Activated CD8-positive, alpha-beta T cell treated with anti-CD3 and anti-CD28 coated beads, Interleukin-2, amount 10 ng/mL, durations not matched to agents 7 days and 5 days (primary cell): Measurements from ENCODE around the gene MYO19. TPM values are rescaled to one million over a fixed set of nuclear protein-coding genes. Genes with fewer than 3 reads are reported as not detected.
"Not testable (repeated sequence)": the region's sequence is repeated elsewhere in the genome, so short reads cannot be mapped to it uniquely, and the experiment has no call there.

Experiments
- ATAC-seq: fragments of 150-1000 bp; cut with Tn5 transposase; one replicate; pipeline ENCODE4 v1.10.0; 2021; ENCODE audit warnings: moderate library complexity
- CTCF ChIA-PET: fragments of 350-600 bp; sonication (Branson Sonifier 250); formaldehyde crosslinking; loops from one replicate; lab custom pipeline; 2021; ENCODE audit warnings: antibody characterized with exemption; lab: Charles Lee
- POLR2A ChIA-PET: fragments of 350-600 bp; sonication (Branson Sonifier 250); formaldehyde crosslinking; loops from one replicate; lab custom pipeline; 2021; ENCODE audit warnings: antibody characterized with exemption; lab: Charles Lee
- DNase-seq: peaks from one replicate; pipeline ENCODE4 v3.0.0-alpha.2; 2020
- H3K27ac Mint-ChIP-seq: one replicate; pipeline ENCODE4 v1.8.0; 2021; ENCODE audit warnings: mild to moderate bottlenecking, mixed read lengths
- H3K27me3 Mint-ChIP-seq: one replicate; pipeline ENCODE4 v1.8.0; 2021; ENCODE audit warnings: low read depth, mixed read lengths
- H3K36me3 Mint-ChIP-seq: one replicate; pipeline ENCODE4 v1.8.0; 2021; ENCODE audit warnings: low read depth, mixed read lengths
- H3K4me1 Mint-ChIP-seq: one replicate; pipeline ENCODE4 v1.8.0; 2021; ENCODE audit warnings: low read depth, mixed read lengths
- H3K4me3 Mint-ChIP-seq: one replicate; pipeline ENCODE4 v1.8.0; 2021; ENCODE audit warnings: mild to moderate bottlenecking, mixed read lengths
- H3K9me3 Mint-ChIP-seq: one replicate; pipeline ENCODE4 v1.8.0; 2022; ENCODE audit warnings: mixed read lengths; ENCODE audit not compliant: insufficient read depth
- total RNA-seq, 2 experiments: library from RNA; stranded (reverse); gene quantifications; one replicate each; pipeline ENCODE4 v1.2.3, GENCODE V29; 2021

Gene MYO19
- total RNA-seq, 2 experiments from 2014 or later, result 136 to 142 TPM

GRCh38 chr17:36509272-36509985, 25.2 kb downstream of the MYO19 start:
- no peak for ATAC-seq
- Mint-ChIP-seq H3K4me3 (no peak overlapping the region), H3K27me3 (no peaks in the 10 kb centered on the region), H3K4me1 (no peaks in the 10 kb centered on the region), H3K36me3 (peaks cover 62% of the 10 kb centered on the region), H3K27ac (peak overlapping the region; percentile 33), H3K9me3 (no peaks in the 10 kb centered on the region)
- no peak for DNase-seq
- ChIA-PET CTCF (no interaction called here), POLR2A (no interaction called here)

GRCh38 chr17:36508439-36508838, 26.2 kb downstream of the MYO19 start:
- ATAC-seq, H3K9me3 Mint-ChIP-seq, CTCF ChIA-PET, DNase-seq, H3K27me3 Mint-ChIP-seq, H3K27ac Mint-ChIP-seq, H3K4me1 Mint-ChIP-seq, H3K4me3 Mint-ChIP-seq: not testable (repeated sequence)
- peaks cover 66% of the 10 kb centered on the region for H3K36me3 Mint-ChIP-seq
- POLR2A ChIA-PET, result interaction anchor here (1.0 kb wide), 1 partner anchor 13 kb away, joined by 3 read pairs; no protein-coding TSS in a partner anchor

- Mint-ChIP-seq H3K27me3 (no peaks in the 10 kb centered on the region), H3K4me1 (no peaks in the 10 kb centered on the region), H3K4me3 (no peak overlapping the region), H3K36me3 (peaks cover 68% of the 10 kb centered on the region), H3K27ac (peak overlapping the region; percentile 43), H3K9me3 (no peaks in the 10 kb centered on the region)
- no peak for ATAC-seq
- ChIA-PET POLR2A (no interaction called here), CTCF (no interaction called here)
- DNase-seq, result no peak
Observed at GRCh38 chr17:36507266-36507665, 27.4 kb downstream of the MYO19 start.

GRCh38 chr17:36506831-36507230, 27.8 kb downstream of the MYO19 start:
- Mint-ChIP-seq H3K9me3 (no peaks in the 10 kb centered on the region), H3K4me3 (no peak overlapping the region), H3K27ac (peak overlapping the region; percentile 43), H3K27me3 (no peaks in the 10 kb centered on the region), H3K36me3 (peaks cover 70% of the 10 kb centered on the region), H3K4me1 (no peaks in the 10 kb centered on the region)
- DNase-seq, result no peak
- no peak for ATAC-seq
- POLR2A ChIA-PET, result no interaction called here
- CTCF ChIA-PET, result no interaction called here

- no peak overlapping the region for H3K4me3 Mint-ChIP-seq
- H3K36me3 Mint-ChIP-seq, result peaks cover 67% of the 10 kb centered on the region
- H3K27me3 Mint-ChIP-seq, result no peaks in the 10 kb centered on the region
- ChIA-PET POLR2A (no interaction called here), CTCF (no interaction called here)
- no peaks in the 10 kb centered on the region for H3K9me3 Mint-ChIP-seq
- H3K27ac Mint-ChIP-seq, result no peak overlapping the region
- ATAC-seq, result no peak
- no peaks in the 10 kb centered on the region for H3K4me1 Mint-ChIP-seq
- no peak for DNase-seq
Observed at GRCh38 chr17:36506249-36506826, 28.3 kb downstream of the MYO19 start.

- no peak overlapping the region for H3K27ac Mint-ChIP-seq
- CTCF ChIA-PET, result no interaction called here
- no peaks in the 10 kb centered on the region for H3K4me1 Mint-ChIP-seq
- H3K36me3 Mint-ChIP-seq, result peaks cover 61% of the 10 kb centered on the region
- no peak overlapping the region for H3K4me3 Mint-ChIP-seq
- no peaks in the 10 kb centered on the region for H3K9me3 Mint-ChIP-seq
- DNase-seq (no peak), ATAC-seq (no peak)
- POLR2A ChIA-PET, result no interaction called here
- H3K27me3 Mint-ChIP-seq, result no peaks in the 10 kb centered on the region
Observed at GRCh38 chr17:36505171-36505570, 29.5 kb downstream of the MYO19 start.

- ChIA-PET CTCF (no interaction called here), POLR2A (no interaction called here)
- no peak overlapping the region for H3K27ac Mint-ChIP-seq
- peaks cover 55% of the 10 kb centered on the region for H3K36me3 Mint-ChIP-seq
- DNase-seq (no peak), ATAC-seq (no peak)
- H3K4me1 Mint-ChIP-seq, result no peaks in the 10 kb centered on the region
- no peak overlapping the region for H3K4me3 Mint-ChIP-seq
- H3K27me3 Mint-ChIP-seq, result no peaks in the 10 kb centered on the region
- no peaks in the 10 kb centered on the region for H3K9me3 Mint-ChIP-seq
Observed at GRCh38 chr17:36504156-36504545, 30.5 kb downstream of the MYO19 start.

GRCh38 chr17:36503456-36504155, 31.1 kb downstream of the MYO19 start:
- POLR2A ChIA-PET, result no interaction called here
- Mint-ChIP-seq H3K27ac (no peak overlapping the region), H3K9me3 (no peaks in the 10 kb centered on the region), H3K36me3 (peaks cover 55% of the 10 kb centered on the region), H3K4me3 (no peak overlapping the region), H3K4me1 (no peaks in the 10 kb centered on the region), H3K27me3 (no peaks in the 10 kb centered on the region)
- CTCF ChIA-PET, result no interaction called here
- no peak for ATAC-seq
- no peak for DNase-seq

GRCh38 chr17:36501963-36502362, 32.7 kb downstream of the MYO19 start:
- Mint-ChIP-seq H3K9me3 (no peaks in the 10 kb centered on the region), H3K27me3 (no peaks in the 10 kb centered on the region), H3K4me1 (no peaks in the 10 kb centered on the region), H3K36me3 (peaks cover 58% of the 10 kb centered on the region), H3K27ac (no peak overlapping the region), H3K4me3 (no peak overlapping the region)
- no peak for DNase-seq
- no peak for ATAC-seq
- ChIA-PET POLR2A (no interaction called here), CTCF (no interaction called here)

- Mint-ChIP-seq H3K9me3 (no peaks in the 10 kb centered on the region), H3K4me1 (no peaks in the 10 kb centered on the region), H3K36me3 (peaks cover 57% of the 10 kb centered on the region), H3K27ac (no peak overlapping the region), H3K27me3 (no peaks in the 10 kb centered on the region), H3K4me3 (no peak overlapping the region)
- CTCF ChIA-PET, result no interaction called here
- ATAC-seq, result no peak
- POLR2A ChIA-PET, result no interaction called here
- no peak for DNase-seq
Observed at GRCh38 chr17:36501351-36501750, 33.3 kb downstream of the MYO19 start.

GRCh38 chr17:36500745-36501225, 33.9 kb downstream of the MYO19 start:
- ChIA-PET CTCF (interaction anchor here (1.3 kb wide), 1 partner anchor 34 kb away, joined by 4 read pairs; the partner anchor contains the start of genes MYO19 and PIGW), POLR2A (interaction anchor here (0.6 kb wide), 1 partner anchor 35 kb away, joined by 3 read pairs; no protein-coding TSS in a partner anchor)
- ATAC-seq, result no peak

More at GRCh38 chr17:36500745-36501225, 33.9 kb downstream of the MYO19 start:
- Mint-ChIP-seq H3K27ac (no peak overlapping the region), H3K4me1 (no peaks in the 10 kb centered on the region), H3K9me3 (no peaks in the 10 kb centered on the region), H3K36me3 (peaks cover 57% of the 10 kb centered on the region), H3K4me3 (no peak overlapping the region), H3K27me3 (no peaks in the 10 kb centered on the region)
- DNase-seq, result no peak
